Measurements from ENCODE around the gene DDIAS. TPM values are rescaled to one million over a fixed set of nuclear protein-coding genes. Genes with fewer than 3 reads are reported as not detected.

Gene DDIAS
- total and polyA plus RNA-seq, 10 of the 15 experiments (the other 5 are each of a cell fraction or from before 2014, with no cell fraction given) = 6.9 to 27.8 (median 12.9) TPM

- TF ChIP-seq ZNF687 (IDR thresholded peaks at IDR 0.05) = no peak
- no peak for TF ChIP-seq IRF5 (IDR thresholded peaks at IDR 0.05; ENCODE audit: borderline replicate concordance)
- peak; percentile 91 for TF ChIP-seq ATF7 (IDR thresholded peaks at IDR 0.05; ENCODE audit: low read depth)
- TF ChIP-seq SP1 (IDR thresholded peaks at IDR 0.05; ENCODE audit: low read depth, low read length) = no peak
- TF ChIP-seq HDGF (IDR thresholded peaks at IDR 0.05) = no peak
- no peak for TF ChIP-seq CUX1 (IDR thresholded peaks at IDR 0.05; ENCODE audit: insufficient replicate concordance, low read depth, low read length)
- no peak for TF ChIP-seq JUND (IDR thresholded peaks at IDR 0.05; ENCODE audit: low read depth, low read length)
- no peak for TF ChIP-seq ZBED1 (IDR thresholded peaks at IDR 0.05; ENCODE audit: borderline replicate concordance)
- TF ChIP-seq POLR2A (IDR thresholded peaks at IDR 0.05; ENCODE audit: low read depth, low read length) = no peak
- no peak for TF ChIP-seq TCF3 (IDR thresholded peaks at IDR 0.05; ENCODE audit: borderline replicate concordance, insufficient read depth, low read depth, low read length)
- no peak; the same call in 1 of the 2 replicates for TF ChIP-seq PAX5 (IDR thresholded peaks at IDR 0.05; ENCODE audit: borderline replicate concordance, low read depth, low read length)
- TF ChIP-seq IRF4 (IDR thresholded peaks at IDR 0.05; ENCODE audit: low read depth, low read length) = 0 out of 2 replicates have a peak, but pooled peaks have one; percentile 53
- TF ChIP-seq JUNB (IDR thresholded peaks at IDR 0.05) = peak; percentile 51
- TF ChIP-seq NRF1 (conservative IDR thresholded peaks at IDR 0.05; ENCODE audit: low read depth, low read length) = no peak
- TF ChIP-seq BHLHE40 (IDR thresholded peaks at IDR 0.05; ENCODE audit: borderline replicate concordance in 1 of 2, low read depth in 2 of 2, low read length in 1 of 2) = no peak
- no peak for TF ChIP-seq ESRRA (IDR thresholded peaks at IDR 0.05; ENCODE audit: low read length)
- no peak for TF ChIP-seq USF2 (IDR thresholded peaks at IDR 0.05; ENCODE audit: borderline replicate concordance, low read depth, low read length)
- TF ChIP-seq LARP7 (IDR thresholded peaks at IDR 0.05) = no peak
- no peak for TF ChIP-seq ZNF622 (IDR thresholded peaks at IDR 0.05)
- no peak for TF ChIP-seq STAT3 (IDR thresholded peaks at IDR 0.05; ENCODE audit: low read depth, low read length)
Observed at GRCh38 chr11:82959987-82960778, 58.6 kb downstream of the DDIAS start (continued).
